ENCODE data around the gene ADAMTS18.
A peak's percentile ranks its signal among the peaks of the same experiment; 100 is the strongest.

ADAMTS18 gene

DNA sequence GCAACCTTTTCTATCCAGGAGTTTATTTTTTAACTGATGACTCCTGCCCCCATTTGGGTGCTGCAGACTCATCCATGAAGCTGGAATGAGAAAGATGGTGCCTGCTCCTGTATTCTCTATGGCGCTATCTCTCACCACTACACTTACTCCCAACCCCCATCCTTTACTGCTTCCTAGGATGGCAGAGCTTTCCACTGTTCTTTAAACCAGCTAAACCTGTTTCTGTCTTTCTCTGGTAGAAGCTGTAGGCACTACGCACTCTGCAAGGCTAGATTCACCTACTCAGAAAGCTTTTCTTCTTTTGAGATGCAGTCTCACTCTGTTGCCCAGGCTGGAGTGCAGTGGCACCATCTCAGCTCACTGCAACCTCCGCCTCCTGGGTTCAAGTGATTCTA is 47.0 kb downstream of the ADAMTS18 start:
- TF ChIP-seq, protein P1, sequence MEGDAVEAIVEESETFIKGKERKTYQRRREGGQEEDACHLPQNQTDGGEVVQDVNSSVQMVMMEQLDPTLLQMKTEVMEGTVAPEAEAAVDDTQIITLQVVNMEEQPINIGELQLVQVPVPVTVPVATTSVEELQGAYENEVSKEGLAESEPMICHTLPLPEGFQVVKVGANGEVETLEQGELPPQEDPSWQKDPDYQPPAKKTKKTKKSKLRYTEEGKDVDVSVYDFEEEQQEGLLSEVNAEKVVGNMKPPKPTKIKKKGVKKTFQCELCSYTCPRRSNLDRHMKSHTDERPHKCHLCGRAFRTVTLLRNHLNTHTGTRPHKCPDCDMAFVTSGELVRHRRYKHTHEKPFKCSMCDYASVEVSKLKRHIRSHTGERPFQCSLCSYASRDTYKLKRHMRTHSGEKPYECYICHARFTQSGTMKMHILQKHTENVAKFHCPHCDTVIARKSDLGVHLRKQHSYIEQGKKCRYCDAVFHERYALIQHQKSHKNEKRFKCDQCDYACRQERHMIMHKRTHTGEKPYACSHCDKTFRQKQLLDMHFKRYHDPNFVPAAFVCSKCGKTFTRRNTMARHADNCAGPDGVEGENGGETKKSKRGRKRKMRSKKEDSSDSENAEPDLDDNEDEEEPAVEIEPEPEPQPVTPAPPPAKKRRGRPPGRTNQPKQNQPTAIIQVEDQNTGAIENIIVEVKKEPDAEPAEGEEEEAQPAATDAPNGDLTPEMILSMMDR (IDR thresholded peaks at IDR 0.05; ENCODE audit: low read depth, low read length) = no peak
- H3K4me3 ChIP-seq (replicated peaks in 1 of 2; ENCODE audit: low read depth in 2 of 2, low read length in 2 of 2) = no peak overlapping the region
- DNase-seq (ENCODE audit: low read depth in 2 of 2) = no peak

DNA sequence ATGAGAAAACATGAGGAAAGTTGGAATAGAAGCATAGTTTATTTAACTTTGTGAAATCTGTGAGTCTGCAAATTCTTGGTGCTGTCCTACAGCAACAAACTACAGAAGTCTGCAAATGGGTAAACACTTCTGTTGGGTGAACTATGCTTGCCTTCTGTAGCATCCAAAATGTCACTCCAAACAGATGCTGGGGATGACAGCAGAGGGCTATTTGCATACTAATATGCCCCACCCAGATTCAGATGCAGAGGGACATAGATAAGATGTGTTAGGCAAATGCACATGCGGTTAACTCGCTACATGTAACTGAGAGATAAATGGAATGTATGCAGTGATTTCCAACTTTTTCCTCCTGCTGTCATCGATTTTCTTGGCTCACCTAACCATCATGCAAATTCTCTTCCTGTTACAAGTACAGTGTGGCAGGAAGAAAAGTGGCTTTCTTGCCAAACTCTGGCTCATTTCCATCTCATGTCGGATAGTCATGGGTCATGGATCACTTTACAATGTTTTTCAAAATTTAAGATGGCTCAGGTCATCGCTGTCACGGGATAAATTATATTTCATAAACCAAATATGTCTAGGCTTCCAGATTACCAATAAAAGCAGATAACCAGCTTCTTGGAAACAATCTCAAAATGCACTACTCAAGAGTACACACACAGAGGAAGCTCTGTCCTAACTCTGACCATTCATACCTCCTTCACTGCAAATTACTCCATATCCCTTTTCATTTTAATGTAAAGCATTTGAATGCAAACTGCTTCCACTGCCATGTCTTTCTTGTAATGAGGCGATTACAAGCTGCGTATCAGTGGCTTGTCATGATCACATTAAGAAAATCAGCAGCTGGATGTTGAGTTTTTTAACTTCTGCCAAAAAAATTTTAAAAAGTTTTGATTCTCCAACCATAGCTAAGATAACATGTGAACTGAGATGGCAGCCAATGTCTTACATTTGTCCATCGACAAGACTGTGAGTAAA is 47.7 kb downstream of the ADAMTS18 start:
- peak in 1 of 2 donors; percentile 13 for DNase-seq (ENCODE audit: low read depth in 2 of 2)
- H3K4me3 ChIP-seq (replicated peaks in 1 of 2; ENCODE audit: low read depth in 2 of 2, low read length in 2 of 2) = no peak overlapping the region

GRCh38 chr16:77385481-77385880 is 49.4 kb downstream of the ADAMTS18 start:
- TF ChIP-seq, protein P1 (IDR thresholded peaks at IDR 0.05; ENCODE audit: low read depth, low read length) = no peak
- peak in 1 of 2 donors; percentile 3 for DNase-seq (ENCODE audit: low read depth in 2 of 2)
- no peak overlapping the region for H3K4me3 ChIP-seq (replicated peaks in 1 of 2; ENCODE audit: low read depth in 2 of 2, low read length in 2 of 2)

More for the DNA sequence above, 47.7 kb downstream of the ADAMTS18 start:
- TF ChIP-seq, protein P1 (IDR thresholded peaks at IDR 0.05; ENCODE audit: low read depth, low read length) = no peak

DNA sequence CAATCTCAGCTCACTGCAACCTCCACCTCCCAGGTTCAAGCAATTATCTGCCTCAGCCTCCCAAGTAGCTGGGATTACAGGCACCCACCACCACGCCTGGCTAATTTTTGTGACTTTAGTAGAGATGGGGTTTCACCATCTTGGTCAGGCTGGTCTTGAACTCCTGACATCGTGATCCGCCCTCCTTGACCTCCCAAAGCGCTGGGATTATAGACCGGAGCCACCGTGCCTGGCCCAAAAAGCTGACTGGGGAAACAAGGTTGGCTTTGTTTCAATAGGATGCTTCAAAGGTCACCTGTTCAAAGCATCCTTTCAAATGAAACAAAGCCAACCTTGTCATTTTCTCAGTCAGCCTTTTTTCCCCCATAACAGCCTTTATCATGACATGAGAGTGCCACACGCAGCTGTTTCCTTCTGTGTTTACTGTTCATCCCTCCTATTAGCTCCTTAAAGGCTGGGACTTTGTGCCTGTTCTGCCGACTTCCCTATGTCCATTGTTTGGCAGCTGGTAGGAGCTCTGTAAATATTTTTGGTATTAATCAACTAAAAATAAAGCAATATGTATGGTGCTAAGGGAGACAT is 51.1 kb downstream of the ADAMTS18 start:
- H3K4me3 ChIP-seq (replicated peaks in 1 of 2; ENCODE audit: low read depth in 2 of 2, low read length in 2 of 2) = no peak overlapping the region
- TF ChIP-seq, protein P1 (IDR thresholded peaks at IDR 0.05; ENCODE audit: low read depth, low read length) = no peak
- DNase-seq (ENCODE audit: low read depth in 2 of 2) = no peak

- DNase-seq (ENCODE audit: low read depth in 2 of 2) = no peak
- TF ChIP-seq, protein P1 (IDR thresholded peaks at IDR 0.05; ENCODE audit: low read depth, low read length) = peak; percentile 7
- no peak overlapping the region for H3K4me3 ChIP-seq (replicated peaks in 1 of 2; ENCODE audit: low read depth in 2 of 2, low read length in 2 of 2)
Observed at GRCh38 chr16:77376358-77376757, 58.5 kb downstream of the ADAMTS18 start.

DNA sequence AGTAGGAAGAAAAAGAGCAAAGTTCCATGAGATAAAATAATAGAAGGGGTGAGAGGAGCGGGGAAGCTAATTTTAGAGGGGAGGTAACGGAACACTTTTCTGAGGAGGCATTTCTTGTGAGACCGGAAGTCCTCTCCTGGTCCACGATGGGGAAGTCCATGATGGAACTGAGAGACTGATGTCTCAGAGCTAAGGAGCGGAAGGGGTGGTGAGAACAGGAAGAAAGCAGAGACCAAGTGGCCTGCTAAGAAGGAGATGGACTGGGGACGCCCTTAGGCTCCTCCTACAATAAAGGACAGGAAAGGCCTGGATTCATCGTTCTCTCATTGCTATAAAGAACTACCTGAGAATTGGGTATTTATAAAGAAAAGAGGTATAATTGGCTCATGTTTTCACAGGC is 59.4 kb downstream of the ADAMTS18 start:
- no peak for DNase-seq (ENCODE audit: low read depth in 2 of 2)
- TF ChIP-seq, protein P1 (IDR thresholded peaks at IDR 0.05; ENCODE audit: low read depth, low read length) = no peak
- no peak overlapping the region for H3K4me3 ChIP-seq (replicated peaks in 1 of 2; ENCODE audit: low read depth in 2 of 2, low read length in 2 of 2)

All from cardiac fibroblast (primary cell).